ENCODE measurements around the gene ATRN.

GRCh38 chr20:3652221-3652620 lies 181.4 kb downstream of the ATRN start:
- no peak for TF ChIP-seq CTCF (conservative IDR thresholded peaks at IDR 0.05; ENCODE audit: low read depth, low read length)
- TF ChIP-seq EZH2 (IDR thresholded peaks at IDR 0.05; ENCODE audit: low read length, unreplicated experiment), result no peak

Measured in PC-3 (cell line).